Stomach (tissue), 9 donors: ENCODE measurements around the gene SLC18A3. TPM values are rescaled to one million over a fixed set of nuclear protein-coding genes. Genes with fewer than 3 reads are reported as not detected.

ENCODE experiments used
- DNase-seq, 2 donors: peaks; one replicate each; pipeline versions ENCODE4 v3.0.0 to v3.0.0-alpha.2; 2013 to 2019
- H3K27ac ChIP-seq, 5 donors: fragments of 200-600 bp in 4 of 5; sonication (generic) in 4 of 5; one replicate each; pipeline ENCODE4 v1.5.1; 2013 to 2019; ENCODE audit warnings: mild to moderate bottlenecking in 1 of 5, moderate library complexity in 1 of 5
- H3K27me3 ChIP-seq, 3 donors: fragments of 200-600 bp; sonication (generic); one replicate each; pipeline ENCODE4 v1.5.1; 2017 to 2019; ENCODE audit warnings: mixed run types in 1 of 3
- H3K36me3 ChIP-seq, 4 donors: fragments of 200-600 bp; sonication (generic); 1 replicate in 3 of 4; 2 replicates in 1 of 4; pipeline ENCODE4 v1.5.1; 2016 to 2019
- H3K4me1 ChIP-seq, 4 donors: fragments of 200-600 bp; sonication (generic); one replicate each; pipeline ENCODE4 v1.5.1; 2016 to 2019
- H3K4me3 ChIP-seq, 4 donors: fragments of 200-600 bp; sonication (generic) in 3 of 4; one replicate each; pipeline ENCODE4 v1.5.1; 2016 to 2019; ENCODE audit warnings: mild to moderate bottlenecking in 1 of 4
- H3K9me3 ChIP-seq, 4 donors: fragments of 200-600 bp; sonication (generic); one replicate each; pipeline ENCODE4 v1.5.1; 2016 to 2019
- EP300 ChIP-seq: sonication (generic); formaldehyde crosslinking; IDR thresholded peaks from one replicate; pipeline ENCODE4 v1.6.1; 2017; ENCODE audit warnings: antibody characterized with exemption
- POLR2A ChIP-seq, 4 donors: fragments of 450-650 bp; IDR thresholded peaks; one replicate each; pipeline ENCODE4 v1.6.1; 2016; ENCODE audit warnings: antibody characterized with exemption in 4 of 4, control low read depth in 2 of 4, mild to moderate bottlenecking in 1 of 4, moderate library complexity in 1 of 4
- POLR2AphosphoS5 ChIP-seq, 3 donors: sonication (generic); formaldehyde crosslinking; IDR thresholded peaks; one replicate each; pipeline ENCODE4 v1.6.1; 2016; ENCODE audit warnings: antibody characterized with exemption in 3 of 3
- whole genome bisulfite sequencing, 5 donors: extraction: QIAGEN DNeasy Blood & Tissue Kit in 3 of 5; methylation state at CpG; one replicate each; pipeline versions ENCODE4 v1.1.5 to v1.1.7; 2013 to 2018; 5-methylcytosine and 5-hydroxymethylcytosine counted together
- intact Hi-C: fragments of 100-400 bp; cut with DNase I; formaldehyde crosslinking; loops from one replicate; pipeline ENCODE4 v1.15.1; 2023; ENCODE audit warnings: low total_unique reads
- polyA plus RNA-seq, 3 donors: library from polyadenylated mRNA; stranded (reverse); fragments of 200-250 nt; gene quantifications; one replicate each; pipeline ENCODE4 v1.2.3, GENCODE V29; 2013
- total RNA-seq, 5 donors: library from RNA; depleted of rRNA; stranded (reverse); fragments of >200 nt; gene quantifications; one replicate each; pipeline versions ENCODE4 v1.1.0 to v1.2.3, GENCODE V29; 2014 to 2016
- TF ChIP-seq, protein P1 (sequence below), 7 experiments: fragments of 450-650 bp in 4 of 7; fragments of 200-600 bp in 3 of 7; sonication (generic) in 3 of 7; IDR thresholded peaks; one replicate each; pipeline ENCODE4 v1.5.1; 2016 to 2019; ENCODE audit warnings: antibody characterized with exemption in 7 of 7, control low read depth in 2 of 7, mild to moderate bottlenecking in 1 of 7
- donor health status: healthy with polysubstance abuse.
- donor health status: Bipolar disorder and iron deficiency.
- donor health status: healthy.

The SLC18A3 gene
- total and polyA plus RNA-seq, 8 donors: 0.20 to 0.73 TPM; not detected in 6

DNA sequence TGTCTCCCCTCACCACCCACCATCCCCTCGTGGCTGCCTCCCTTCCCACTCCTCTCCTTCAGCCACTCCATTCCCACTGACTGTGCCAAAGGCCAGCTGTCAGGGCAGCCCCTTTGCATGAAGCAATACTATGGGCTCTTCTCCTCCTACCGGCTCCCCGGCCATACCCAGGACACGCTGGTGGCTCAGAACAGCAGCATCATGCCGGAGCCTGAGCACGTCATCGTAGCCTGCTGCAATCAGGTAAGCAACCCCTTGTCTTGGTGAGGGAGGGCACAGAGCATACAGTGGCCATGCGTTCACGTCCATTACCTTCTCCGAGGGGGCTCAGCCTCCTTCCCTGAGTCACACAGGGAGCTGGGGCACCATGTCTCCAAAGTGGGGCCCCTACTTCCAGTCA lies 15.3 kb downstream of the SLC18A3 start:
- Histone ChIP-seq H3K27me3 (peaks cover 0 to 24% (median 0%) of the 10 kb centered on the region in 3 donors), H3K9me3 (no peaks in the 10 kb centered on the region), H3K27ac (no peak overlapping the region), H3K4me1 (no peaks in the 10 kb centered on the region), H3K36me3 (no peaks in the 10 kb centered on the region), H3K4me3 (no peak overlapping the region)
- TF ChIP-seq POLR2A (IDR thresholded peaks at IDR 0.05) (no peak), POLR2AphosphoS5 (IDR thresholded peaks at IDR 0.05) (no peak), EP300 (no peak)
- TF ChIP-seq, protein P1, sequence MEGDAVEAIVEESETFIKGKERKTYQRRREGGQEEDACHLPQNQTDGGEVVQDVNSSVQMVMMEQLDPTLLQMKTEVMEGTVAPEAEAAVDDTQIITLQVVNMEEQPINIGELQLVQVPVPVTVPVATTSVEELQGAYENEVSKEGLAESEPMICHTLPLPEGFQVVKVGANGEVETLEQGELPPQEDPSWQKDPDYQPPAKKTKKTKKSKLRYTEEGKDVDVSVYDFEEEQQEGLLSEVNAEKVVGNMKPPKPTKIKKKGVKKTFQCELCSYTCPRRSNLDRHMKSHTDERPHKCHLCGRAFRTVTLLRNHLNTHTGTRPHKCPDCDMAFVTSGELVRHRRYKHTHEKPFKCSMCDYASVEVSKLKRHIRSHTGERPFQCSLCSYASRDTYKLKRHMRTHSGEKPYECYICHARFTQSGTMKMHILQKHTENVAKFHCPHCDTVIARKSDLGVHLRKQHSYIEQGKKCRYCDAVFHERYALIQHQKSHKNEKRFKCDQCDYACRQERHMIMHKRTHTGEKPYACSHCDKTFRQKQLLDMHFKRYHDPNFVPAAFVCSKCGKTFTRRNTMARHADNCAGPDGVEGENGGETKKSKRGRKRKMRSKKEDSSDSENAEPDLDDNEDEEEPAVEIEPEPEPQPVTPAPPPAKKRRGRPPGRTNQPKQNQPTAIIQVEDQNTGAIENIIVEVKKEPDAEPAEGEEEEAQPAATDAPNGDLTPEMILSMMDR (IDR thresholded peaks at IDR 0.05): no peak
- intact Hi-C loops: no loop called here
- DNase-seq: no peak
- 75 to 82% (median 81%) methylated on average over 7 to 10 of the region's 10 CpGs for WGBS, 5 donors

DNA sequence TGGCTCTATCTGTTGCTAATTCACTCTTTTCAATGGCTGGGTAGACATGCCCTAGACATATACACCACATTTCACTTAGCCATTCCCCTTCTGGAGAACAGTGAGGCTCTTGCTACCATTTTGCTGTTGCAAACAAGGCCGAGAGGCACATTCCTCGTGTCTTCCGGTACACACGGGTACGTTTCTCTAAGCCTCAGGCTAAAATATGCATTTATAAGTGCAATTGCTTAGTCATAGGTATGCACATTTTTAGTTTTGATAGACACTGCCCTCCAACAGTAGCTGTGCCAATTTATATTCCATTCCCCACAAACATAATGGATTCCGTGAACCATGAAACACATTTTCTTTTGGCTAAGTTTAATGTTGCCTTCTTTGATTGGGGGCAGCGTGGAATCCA lies 16.9 kb downstream of the SLC18A3 start:
- no peak overlapping the region for H3K27ac ChIP-seq
- H3K4me3 ChIP-seq: no peak overlapping the region
- H3K4me1 ChIP-seq: no peaks in the 10 kb centered on the region
- TF ChIP-seq, protein P1 (IDR thresholded peaks at IDR 0.05): no peak
- no peak for TF ChIP-seq POLR2A (IDR thresholded peaks at IDR 0.05)
- H3K36me3 ChIP-seq: no peaks in the 10 kb centered on the region
- intact Hi-C loops: no loop called here
- no peak for DNase-seq
- no peaks in the 10 kb centered on the region for H3K9me3 ChIP-seq
- H3K27me3 ChIP-seq: peaks cover 0 to 15% (median 0%) of the 10 kb centered on the region in 3 donors
- 84 to 93% (median 90%) methylated on average over 7 of the region's 7 CpGs for WGBS, 5 donors

DNA sequence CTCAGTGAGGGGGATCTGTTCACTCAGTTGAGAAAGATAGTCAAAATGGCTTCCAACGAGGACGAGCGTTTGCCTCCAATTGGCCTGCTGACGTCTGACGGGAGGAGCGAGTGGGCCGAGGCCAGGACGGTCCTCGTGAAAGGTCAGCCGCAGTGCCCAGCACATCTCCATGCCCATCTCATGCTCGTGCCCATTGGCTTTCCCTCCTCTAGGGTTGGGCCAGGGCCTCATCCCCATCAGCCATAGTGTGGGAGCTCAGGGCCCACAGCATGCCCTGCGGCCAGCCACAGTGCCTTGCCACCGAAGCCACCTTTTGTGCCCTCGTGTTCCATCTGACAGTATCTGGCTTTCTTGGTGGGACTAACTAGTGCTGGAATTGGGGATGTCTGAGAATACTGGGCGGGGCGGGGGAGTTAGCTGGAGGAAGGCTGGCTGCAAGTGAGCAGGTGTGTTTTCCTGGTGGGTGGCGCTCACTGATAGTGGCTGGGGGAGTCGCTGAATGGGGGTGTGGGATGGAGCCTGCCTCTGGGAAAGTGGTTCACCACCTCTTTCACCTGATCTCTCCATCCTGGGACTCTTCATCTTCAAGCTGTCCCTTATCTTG lies 17.6 kb downstream of the SLC18A3 start:
- Histone ChIP-seq H3K9me3 (no peaks in the 10 kb centered on the region), H3K27ac (no peak overlapping the region), H3K4me1 (no peaks in the 10 kb centered on the region), H3K4me3 (no peak overlapping the region), H3K36me3 (no peaks in the 10 kb centered on the region), H3K27me3 (peaks cover 0 to 17% (median 0%) of the 10 kb centered on the region in 3 donors)
- TF ChIP-seq POLR2A (IDR thresholded peaks at IDR 0.05): no peak
- 86 to 89% (median 88%) methylated on average over 18 of the region's 18 CpGs for WGBS, 5 donors
- intact Hi-C loops: no loop called here
- no peak for DNase-seq

DNA sequence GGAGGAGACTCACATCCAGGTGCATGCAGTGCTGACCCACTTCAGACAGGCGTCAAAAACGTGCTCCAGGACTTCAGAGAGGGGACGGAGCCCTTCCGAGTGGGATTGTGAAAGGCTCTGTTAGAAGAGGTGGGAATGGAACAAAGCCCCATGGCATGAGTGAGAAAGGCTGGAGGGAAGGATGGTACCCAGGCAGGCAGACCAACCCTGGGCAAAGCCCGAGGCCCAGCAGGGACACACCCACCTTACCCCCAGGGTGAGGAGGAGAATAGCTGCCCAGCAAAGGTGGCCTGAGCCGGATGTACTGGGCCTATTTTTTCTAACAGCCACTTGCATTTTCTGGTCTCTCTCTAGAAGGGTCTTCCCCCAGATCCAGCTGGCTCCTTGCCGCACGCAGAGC lies 18.5 kb downstream of the SLC18A3 start:
- Histone ChIP-seq H3K27ac (no peak overlapping the region), H3K9me3 (no peaks in the 10 kb centered on the region), H3K4me1 (no peaks in the 10 kb centered on the region), H3K4me3 (no peak overlapping the region), H3K36me3 (no peaks in the 10 kb centered on the region), H3K27me3 (peaks cover 0 to 17% (median 6%) of the 10 kb centered on the region in 3 donors)
- no peak for DNase-seq
- intact Hi-C loops: no loop called here
- WGBS, 5 donors: 67 to 89% (median 87%) methylated on average over 7 to 8 of the region's 8 CpGs
- no peak for TF ChIP-seq POLR2A (IDR thresholded peaks at IDR 0.05)
- TF ChIP-seq, protein P1 (IDR thresholded peaks at IDR 0.05): no peak
- no peak for TF ChIP-seq POLR2AphosphoS5 (IDR thresholded peaks at IDR 0.05)
- TF ChIP-seq EP300: no peak

DNA sequence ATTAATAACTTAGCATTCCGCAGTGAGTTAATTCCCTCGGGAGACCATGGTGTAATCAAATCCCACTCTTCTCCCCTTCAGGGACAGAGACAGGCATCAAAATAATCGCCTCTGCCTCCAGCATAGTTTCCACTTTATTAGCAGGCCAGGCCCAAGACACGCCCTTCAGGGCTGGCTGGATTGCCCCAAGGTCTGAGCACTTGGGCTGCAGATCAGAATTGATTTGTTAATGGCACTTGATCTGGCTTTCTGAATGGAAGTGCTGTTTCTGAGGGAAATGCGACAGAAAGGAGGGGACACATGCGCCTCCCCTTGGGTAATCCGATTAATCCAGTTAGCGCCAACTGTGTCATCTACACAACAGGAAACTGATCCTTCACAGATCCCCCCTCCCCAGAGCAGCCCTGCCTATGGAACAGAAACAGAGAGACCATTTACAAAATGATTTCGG lies 19.3 kb downstream of the SLC18A3 start:
- no peaks in the 10 kb centered on the region for H3K9me3 ChIP-seq
- H3K4me1 ChIP-seq: no peaks in the 10 kb centered on the region
- intact Hi-C loops: no loop called here
- no peak overlapping the region for H3K27ac ChIP-seq
- no peaks in the 10 kb centered on the region for H3K36me3 ChIP-seq
- 68 to 74% (median 70%) methylated on average over 9 of the region's 9 CpGs for WGBS, 5 donors
- no peak for DNase-seq
- no peak overlapping the region for H3K4me3 ChIP-seq
- TF ChIP-seq POLR2AphosphoS5 (IDR thresholded peaks at IDR 0.05) (no peak), EP300 (no peak)
- peaks cover 0 to 20% (median 7%) of the 10 kb centered on the region in 3 donors for H3K27me3 ChIP-seq
